ENCODE data around the gene CNMD. TPM values are rescaled to one million over a fixed set of nuclear protein-coding genes. Genes with fewer than 3 reads are reported as not detected.

The CNMD gene
- total and polyA plus RNA-seq, 2 of the 4 experiments (the other 2 are of a cell fraction), result not detected

DNA sequence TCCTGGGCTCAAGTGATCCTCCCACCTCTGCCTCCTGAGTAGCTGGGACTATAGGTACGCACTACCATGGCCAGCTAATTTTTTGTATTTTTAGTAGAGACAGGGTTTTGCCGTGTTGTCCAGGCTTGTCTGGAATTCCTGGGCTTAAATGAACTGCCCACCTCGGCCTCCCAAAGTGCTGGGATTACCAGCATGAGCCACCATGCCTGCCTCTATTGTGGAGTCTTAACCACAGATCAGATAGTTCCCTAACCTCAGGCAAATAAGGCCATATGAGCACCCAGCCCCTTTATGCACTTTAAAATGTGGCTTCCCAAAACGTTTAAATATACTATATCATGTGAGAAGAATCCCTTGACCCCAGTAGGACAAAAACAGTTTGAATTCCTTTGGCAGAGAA lies 16.4 kb downstream of the CNMD start:
- no TSS peak for BruUV-seq (replicated peaks)
- Histone ChIP-seq H2AK5ac (ENCODE audit: low read depth, low read length) (no peak overlapping the region), H3K79me1 (ENCODE audit: low read depth in 1 of 2, low read length in 2 of 2) (no peaks in the 10 kb centered on the region), H3K27me3 (ENCODE audit: control insufficient read depth, insufficient read depth, low read length) (no peaks in the 10 kb centered on the region), H3K4me1 (ENCODE audit: control insufficient read depth, insufficient read depth, low read length) (no peaks in the 10 kb centered on the region), H3K56ac (ENCODE audit: extremely low read depth, insufficient read depth, low read length) (no peak overlapping the region), H4K91ac (ENCODE audit: insufficient read depth, low read depth, low read length) (no peak overlapping the region), H4K8ac (ENCODE audit: low read depth in 2 of 2, low read length in 2 of 2) (no peak overlapping the region), H2BK15ac (ENCODE audit: low read depth, low read length) (no peak overlapping the region), H3K4me2 (ENCODE audit: low read depth, low read length) (no peak overlapping the region), H3K9me3 (ENCODE audit: control insufficient read depth, insufficient read depth, low read length) (no peaks in the 10 kb centered on the region), H3K9ac (ENCODE audit: low read depth, low read length) (no peak overlapping the region), H2BK5ac (ENCODE audit: low read depth, low read length, poor library complexity, severe bottlenecking) (no peak overlapping the region), H2AK9ac (replicated peaks; ENCODE audit: low read depth, low read length, poor library complexity) (no peak overlapping the region), H3K9me1 (ENCODE audit: insufficient read depth, low read length) (no peaks in the 10 kb centered on the region), H4K5ac (ENCODE audit: low read depth, low read length) (no peak overlapping the region), H3K4me3 (ENCODE audit: insufficient read depth, low read depth, low read length) (no peak overlapping the region), H3K4ac (ENCODE audit: low read depth, low read length) (no peak overlapping the region), H3K18ac (ENCODE audit: low read depth, low read length) (no peak overlapping the region), H3K14ac (replicated peaks; ENCODE audit: low read depth, low read length) (no peak overlapping the region), H2BK120ac (ENCODE audit: low read depth, low read length) (no peak overlapping the region), H2AFZ (replicated peaks; ENCODE audit: low read length, poor library complexity) (no peak overlapping the region), H4K20me1 (ENCODE audit: insufficient read depth, low read length) (no peaks in the 10 kb centered on the region), H3K23ac (ENCODE audit: low read depth, low read length) (no peak overlapping the region), H3K36me3 (ENCODE audit: control insufficient read depth, insufficient read depth, low read length) (no peaks in the 10 kb centered on the region), H3K27ac (ENCODE audit: insufficient read depth, low read length) (no peak overlapping the region), H2BK20ac (ENCODE audit: low read depth, low read length) (no peak overlapping the region)
- CTCF ChIA-PET, result no interaction called here
- in situ Hi-C loops (cut with MboI; ENCODE audit: low sequenced_read_pairs), result no loop called here
- POLR2A ChIA-PET (ENCODE audit: unreplicated experiment), result no interaction called here
- WGBS, 2 experiments (ENCODE audit: extremely low coverage in 2 of 2, insufficient read length in 1 of 2), result 32% methylated on average over 3 of the region's 4 CpGs; no CpG with 5 or more reads in 1 of the 2 experiments
- TF ChIP-seq CHD1 (IDR thresholded peaks at IDR 0.05; ENCODE audit: low read depth, low read length), result no peak
- TF ChIP-seq RCOR1 (IDR thresholded peaks at IDR 0.05; ENCODE audit: insufficient replicate concordance, low read length), result no peak
- TF ChIP-seq RFX5 (IDR thresholded peaks at IDR 0.05; ENCODE audit: low read depth, low read length), result no peak
- TF ChIP-seq MXI1 (IDR thresholded peaks at IDR 0.05; ENCODE audit: borderline replicate concordance, low read depth, low read length), result no peak
- TF ChIP-seq NFE2L2 (IDR thresholded peaks at IDR 0.05; ENCODE audit: low read depth, low read length), result no peak
- no peak for TF ChIP-seq MAFK (IDR thresholded peaks at IDR 0.05; ENCODE audit: low read depth, low read length)
- TF ChIP-seq POLR2A (IDR thresholded peaks at IDR 0.05; ENCODE audit: low read depth, low read length), result no peak
- TF ChIP-seq SMC3 (IDR thresholded peaks at IDR 0.05; ENCODE audit: low read depth, low read length), result no peak
- no peak for TF ChIP-seq BHLHE40 (IDR thresholded peaks at IDR 0.05; ENCODE audit: low read depth, low read length)
- TF ChIP-seq, protein P1, sequence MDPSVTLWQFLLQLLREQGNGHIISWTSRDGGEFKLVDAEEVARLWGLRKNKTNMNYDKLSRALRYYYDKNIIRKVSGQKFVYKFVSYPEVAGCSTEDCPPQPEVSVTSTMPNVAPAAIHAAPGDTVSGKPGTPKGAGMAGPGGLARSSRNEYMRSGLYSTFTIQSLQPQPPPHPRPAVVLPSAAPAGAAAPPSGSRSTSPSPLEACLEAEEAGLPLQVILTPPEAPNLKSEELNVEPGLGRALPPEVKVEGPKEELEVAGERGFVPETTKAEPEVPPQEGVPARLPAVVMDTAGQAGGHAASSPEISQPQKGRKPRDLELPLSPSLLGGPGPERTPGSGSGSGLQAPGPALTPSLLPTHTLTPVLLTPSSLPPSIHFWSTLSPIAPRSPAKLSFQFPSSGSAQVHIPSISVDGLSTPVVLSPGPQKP (IDR thresholded peaks at IDR 0.05; ENCODE audit: borderline replicate concordance, low read depth, low read length), result no peak
- no peak for TF ChIP-seq FOS (IDR thresholded peaks at IDR 0.05; ENCODE audit: low read depth, low read length)
- TF ChIP-seq, protein P2, sequence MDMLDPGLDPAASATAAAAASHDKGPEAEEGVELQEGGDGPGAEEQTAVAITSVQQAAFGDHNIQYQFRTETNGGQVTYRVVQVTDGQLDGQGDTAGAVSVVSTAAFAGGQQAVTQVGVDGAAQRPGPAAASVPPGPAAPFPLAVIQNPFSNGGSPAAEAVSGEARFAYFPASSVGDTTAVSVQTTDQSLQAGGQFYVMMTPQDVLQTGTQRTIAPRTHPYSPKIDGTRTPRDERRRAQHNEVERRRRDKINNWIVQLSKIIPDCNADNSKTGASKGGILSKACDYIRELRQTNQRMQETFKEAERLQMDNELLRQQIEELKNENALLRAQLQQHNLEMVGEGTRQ (IDR thresholded peaks at IDR 0.05; ENCODE audit: low read depth, low read length), result no peak
- no peak for TF ChIP-seq MAZ (IDR thresholded peaks at IDR 0.05; ENCODE audit: borderline replicate concordance, low read depth, low read length)
- TF ChIP-seq CEBPB (IDR thresholded peaks at IDR 0.05; ENCODE audit: low read depth, low read length), result no peak
- TF ChIP-seq, protein P3, sequence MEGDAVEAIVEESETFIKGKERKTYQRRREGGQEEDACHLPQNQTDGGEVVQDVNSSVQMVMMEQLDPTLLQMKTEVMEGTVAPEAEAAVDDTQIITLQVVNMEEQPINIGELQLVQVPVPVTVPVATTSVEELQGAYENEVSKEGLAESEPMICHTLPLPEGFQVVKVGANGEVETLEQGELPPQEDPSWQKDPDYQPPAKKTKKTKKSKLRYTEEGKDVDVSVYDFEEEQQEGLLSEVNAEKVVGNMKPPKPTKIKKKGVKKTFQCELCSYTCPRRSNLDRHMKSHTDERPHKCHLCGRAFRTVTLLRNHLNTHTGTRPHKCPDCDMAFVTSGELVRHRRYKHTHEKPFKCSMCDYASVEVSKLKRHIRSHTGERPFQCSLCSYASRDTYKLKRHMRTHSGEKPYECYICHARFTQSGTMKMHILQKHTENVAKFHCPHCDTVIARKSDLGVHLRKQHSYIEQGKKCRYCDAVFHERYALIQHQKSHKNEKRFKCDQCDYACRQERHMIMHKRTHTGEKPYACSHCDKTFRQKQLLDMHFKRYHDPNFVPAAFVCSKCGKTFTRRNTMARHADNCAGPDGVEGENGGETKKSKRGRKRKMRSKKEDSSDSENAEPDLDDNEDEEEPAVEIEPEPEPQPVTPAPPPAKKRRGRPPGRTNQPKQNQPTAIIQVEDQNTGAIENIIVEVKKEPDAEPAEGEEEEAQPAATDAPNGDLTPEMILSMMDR (conservative IDR thresholded peaks at IDR 0.05; ENCODE audit: low read depth, low read length), result no peak
- no peak for TF ChIP-seq RAD21 (IDR thresholded peaks at IDR 0.05; ENCODE audit: low read length)
- dilution Hi-C loops (cut with HindIII; ENCODE audit: low sequenced_read_pairs, unreplicated experiment), result no loop called here
- intact Hi-C loops (cut with micrococcal nuclease), result no loop called here
- DNase-seq, result no peak
- ATAC-seq (ENCODE audit: low read depth), result no peak
